Mesothelial cell of epicardium (in vitro differentiated cells): ENCODE results near the gene TMEM115. TPM values are rescaled to one million over a fixed set of nuclear protein-coding genes. Genes with fewer than 3 reads are reported as not detected.

Experiments used
- DNase-seq, 2 experiments: peaks; one replicate each; pipeline ENCODE4 v3.0.0; 2021; ENCODE audit warnings: low spot score in 2 of 2; ENCODE audit not compliant: unreplicated experiment in 2 of 2
- H3K27ac Mint-ChIP-seq: 2 replicates; pipeline ENCODE4 v1.8.0; 2021; ENCODE audit warnings: mixed read lengths
- H3K27me3 Mint-ChIP-seq: 2 replicates; pipeline ENCODE4 v1.8.0; 2021; ENCODE audit warnings: low read depth, mixed read lengths
- H3K36me3 Mint-ChIP-seq: 2 replicates; pipeline ENCODE4 v1.8.0; 2021; ENCODE audit warnings: mixed read lengths
- H3K4me1 Mint-ChIP-seq: 2 replicates; pipeline ENCODE4 v1.8.0; 2021; ENCODE audit warnings: mixed read lengths
- H3K4me3 Mint-ChIP-seq: 2 replicates; pipeline ENCODE4 v1.8.0; 2021; ENCODE audit warnings: mild to moderate bottlenecking, moderate library complexity, mixed read lengths
- H3K9me3 Mint-ChIP-seq: 2 replicates; pipeline ENCODE4 v1.8.0; 2021; ENCODE audit warnings: mixed read lengths
- CTCF ChIP-seq: fragments of 200-600 bp; sonication (generic); IDR thresholded peaks from one replicate; pipeline ENCODE4 v1.5.0; 2021; ENCODE audit warnings: antibody characterized with exemption; ENCODE audit not compliant: unreplicated experiment
- total RNA-seq: library from RNA; stranded (reverse); gene quantifications from 3 replicates; pipeline ENCODE4 v1.2.1, GENCODE V29; 2021

Gene TMEM115
- total RNA-seq, 1 donor from 2014 or later: 38.6 TPM

GRCh38 chr3:50396502-50396901, 37.2 kb upstream of the TMEM115 start:
- H3K4me3 Mint-ChIP-seq: no peak overlapping the region
- H3K36me3 Mint-ChIP-seq: no peaks in the 10 kb centered on the region
- no peaks in the 10 kb centered on the region for H3K9me3 Mint-ChIP-seq
- no peak overlapping the region for H3K27ac Mint-ChIP-seq
- no peak for DNase-seq
- H3K4me1 Mint-ChIP-seq: no peaks in the 10 kb centered on the region
- no peak for TF ChIP-seq CTCF
- peaks cover 6% of the 10 kb centered on the region for H3K27me3 Mint-ChIP-seq

- H3K27ac Mint-ChIP-seq: no peak overlapping the region
- H3K4me1 Mint-ChIP-seq: no peaks in the 10 kb centered on the region
- no peak for DNase-seq
- no peaks in the 10 kb centered on the region for H3K9me3 Mint-ChIP-seq
- peaks cover 5% of the 10 kb centered on the region for H3K27me3 Mint-ChIP-seq
- no peak for TF ChIP-seq CTCF
- no peaks in the 10 kb centered on the region for H3K36me3 Mint-ChIP-seq
- H3K4me3 Mint-ChIP-seq: no peak overlapping the region
These were observed 35.9 kb upstream of the TMEM115 start for GRCh38 chr3:50395070-50395860.

GRCh38 chr3:50393061-50393460, 33.7 kb upstream of the TMEM115 start:
- no peak overlapping the region for H3K27ac Mint-ChIP-seq
- H3K9me3 Mint-ChIP-seq: no peaks in the 10 kb centered on the region
- no peaks in the 10 kb centered on the region for H3K36me3 Mint-ChIP-seq
- no peak for DNase-seq
- no peaks in the 10 kb centered on the region for H3K4me1 Mint-ChIP-seq
- TF ChIP-seq CTCF: no peak
- H3K27me3 Mint-ChIP-seq: no peaks in the 10 kb centered on the region
- H3K4me3 Mint-ChIP-seq: no peak overlapping the region

- DNase-seq: no peak
- Mint-ChIP-seq H3K9me3 (no peaks in the 10 kb centered on the region), H3K4me1 (no peaks in the 10 kb centered on the region), H3K27me3 (no peaks in the 10 kb centered on the region), H3K27ac (no peak overlapping the region), H3K36me3 (no peaks in the 10 kb centered on the region), H3K4me3 (no peak overlapping the region)
- no peak for TF ChIP-seq CTCF
These were observed 32.9 kb upstream of the TMEM115 start for GRCh38 chr3:50392101-50392715.

- no peak for TF ChIP-seq CTCF
- Mint-ChIP-seq H3K4me3 (no peak overlapping the region), H3K27ac (no peak overlapping the region), H3K9me3 (no peaks in the 10 kb centered on the region), H3K4me1 (no peaks in the 10 kb centered on the region), H3K27me3 (no peaks in the 10 kb centered on the region), H3K36me3 (no peaks in the 10 kb centered on the region)
- DNase-seq: no peak
These were observed 31.3 kb upstream of the TMEM115 start for GRCh38 chr3:50390508-50391224.
